ENCODE data around the gene DNASE1L1.

The DNASE1L1 gene

DNA sequence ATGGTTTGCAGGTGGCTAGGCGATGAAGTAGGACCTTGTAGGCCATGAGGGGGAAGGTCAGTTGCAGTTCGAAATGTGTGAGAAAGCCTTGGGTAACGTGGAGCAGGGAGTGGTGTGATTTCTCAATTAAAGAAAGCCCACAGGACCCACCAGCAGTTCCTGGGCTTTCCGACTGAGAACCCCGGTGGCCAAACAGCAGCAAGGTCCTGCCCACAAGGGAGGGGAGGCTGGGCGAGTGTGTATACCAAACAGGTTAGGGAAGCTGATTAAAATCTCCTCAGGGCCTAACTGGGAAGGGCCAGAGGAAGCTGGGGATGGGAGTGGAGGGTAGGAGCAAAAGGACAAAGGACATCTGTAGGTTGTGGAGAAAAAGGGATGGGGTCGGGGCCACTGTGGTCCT lies 21.9 kb upstream of the DNASE1L1 start:
- DNase-seq (ENCODE audit: low read depth), result no peak
- H3K4me3 ChIP-seq (replicated peaks; ENCODE audit: low read depth, low read length), result no peak overlapping the region
- TF ChIP-seq CTCF (IDR thresholded peaks at IDR 0.05; ENCODE audit: low read length, missing control alignments), result no peak

DNA sequence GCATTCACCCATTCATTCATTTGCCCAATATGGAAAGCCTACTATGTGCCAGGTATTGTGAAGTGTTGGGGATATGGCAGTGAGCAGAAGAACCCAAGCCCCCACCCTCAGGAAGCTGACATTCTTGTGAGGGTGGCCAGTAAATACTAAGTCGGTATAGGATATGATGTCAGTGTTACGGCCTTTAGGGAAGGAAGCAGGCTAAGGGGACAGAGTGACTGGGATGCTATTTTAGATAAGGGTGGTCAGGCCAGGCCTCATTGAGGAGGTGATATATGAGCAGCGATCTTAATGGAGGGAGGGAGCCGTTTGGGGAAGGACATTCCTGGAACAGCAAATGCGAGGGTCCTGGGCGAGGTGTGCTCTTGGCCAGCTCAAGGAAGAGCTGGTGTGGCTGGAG lies 21.4 kb upstream of the DNASE1L1 start:
- TF ChIP-seq CTCF (IDR thresholded peaks at IDR 0.05; ENCODE audit: low read length, missing control alignments), result no peak
- no peak for DNase-seq (ENCODE audit: low read depth)

DNA sequence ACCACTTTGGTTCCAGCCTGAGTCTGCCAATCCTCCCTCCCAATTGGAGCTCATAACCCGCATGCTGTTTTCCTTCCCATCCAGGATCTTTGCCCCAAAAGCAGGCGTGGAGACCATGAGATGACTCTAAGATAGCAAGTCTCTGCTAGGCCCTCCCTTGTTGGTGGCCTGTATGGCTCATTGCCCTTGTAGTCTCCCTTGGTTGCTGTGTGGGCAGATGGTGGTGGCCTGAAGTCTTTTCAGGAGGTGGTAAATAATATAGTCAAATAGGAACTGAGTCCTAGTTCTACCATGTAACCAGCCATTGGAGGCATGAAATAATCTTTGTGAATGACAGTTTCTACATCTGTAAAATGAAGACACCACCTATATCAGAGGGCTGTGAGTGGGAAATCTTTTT lies 20.7 kb upstream of the DNASE1L1 start:
- DNase-seq (ENCODE audit: low read depth), result no peak
- TF ChIP-seq CTCF (IDR thresholded peaks at IDR 0.05; ENCODE audit: low read length, missing control alignments), result no peak
- peak overlapping the region; percentile 66 for H3K4me3 ChIP-seq (replicated peaks; ENCODE audit: low read depth, low read length)

More for the DNA sequence above, 21.4 kb upstream of the DNASE1L1 start:
- H3K4me3 ChIP-seq (replicated peaks; ENCODE audit: low read depth, low read length), result no peak overlapping the region

GRCh38 chrX:154428176-154429171 lies 19.4 kb upstream of the DNASE1L1 start, which contains the start of gene ATP6AP1:
Gene ATP6AP1 (plus strand): TSS chrX:154428677. CDS start chrX:154428693, 16 bp downstream.
- peak within 1 kb of the TSS; percentile 66 for H3K4me3 ChIP-seq (replicated peaks; ENCODE audit: low read depth, low read length)
- no peak for TF ChIP-seq CTCF (IDR thresholded peaks at IDR 0.05; ENCODE audit: low read length, missing control alignments)
- DNase-seq (ENCODE audit: low read depth), result peak; percentile 95

DNA sequence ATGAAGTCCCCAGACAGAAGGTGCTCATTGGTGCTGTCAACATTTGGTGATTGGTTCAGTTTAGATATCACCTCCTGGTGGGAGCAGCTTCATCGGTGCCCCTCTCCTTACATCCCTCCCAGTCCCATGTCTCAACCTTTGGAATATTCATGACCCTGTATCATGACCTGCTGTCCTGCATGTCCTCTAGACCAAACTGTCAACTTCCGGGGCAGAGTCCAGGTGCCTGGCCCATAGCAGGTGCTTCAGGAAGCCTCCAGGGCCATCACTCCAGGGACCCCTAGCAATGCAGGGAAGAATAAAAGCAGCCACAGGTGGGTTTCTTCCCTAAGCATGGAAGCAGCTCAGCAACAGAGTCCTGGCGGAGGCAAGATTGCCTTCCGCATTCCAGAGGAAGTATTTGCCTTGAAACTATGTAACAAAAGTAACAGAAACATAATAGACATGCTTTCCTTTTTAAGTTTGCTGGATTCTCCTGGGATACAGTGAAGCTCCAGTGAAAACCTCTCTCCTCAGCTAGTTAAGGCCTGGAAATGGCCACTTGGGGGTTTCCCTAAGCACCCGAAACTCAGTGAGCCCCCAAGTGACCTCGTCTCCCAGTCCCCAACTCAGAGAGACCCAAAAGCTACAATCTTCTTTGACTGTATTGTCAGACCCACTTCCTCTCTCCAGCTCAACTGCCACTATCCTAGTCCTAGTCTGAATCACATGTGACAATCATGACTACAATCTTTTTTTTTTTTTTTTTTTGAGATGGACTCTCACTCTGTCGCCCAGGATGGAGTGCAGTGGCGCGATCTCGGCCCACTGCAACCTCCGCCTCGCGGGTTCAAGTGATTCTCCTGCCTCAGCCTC lies 18.1 kb upstream of the DNASE1L1 start:
- no peak overlapping the region for H3K4me3 ChIP-seq (replicated peaks; ENCODE audit: low read depth, low read length)
- TF ChIP-seq CTCF (IDR thresholded peaks at IDR 0.05; ENCODE audit: low read length, missing control alignments), result no peak
- no peak for DNase-seq (ENCODE audit: low read depth)

DNA sequence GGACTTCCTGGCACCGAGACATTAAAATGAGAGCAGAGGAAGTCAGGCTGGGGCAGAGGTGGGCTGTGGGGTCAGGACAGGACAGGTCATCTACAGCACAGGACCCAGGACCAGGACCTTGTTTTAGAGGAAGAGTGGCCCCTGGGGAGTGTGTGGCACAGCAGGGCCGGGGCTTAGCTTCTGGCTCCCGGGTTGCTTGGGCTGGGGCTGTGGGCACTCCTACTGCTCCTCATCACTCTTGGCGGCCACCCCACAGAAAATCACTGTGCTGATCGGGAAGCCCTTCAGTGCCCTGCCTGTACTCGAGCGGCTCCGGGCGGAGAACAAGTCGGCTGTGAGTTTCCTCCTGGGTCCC lies 11.3 kb upstream of the DNASE1L1 start:
- no peak for TF ChIP-seq CTCF (IDR thresholded peaks at IDR 0.05; ENCODE audit: low read length, missing control alignments)
- H3K4me3 ChIP-seq (replicated peaks; ENCODE audit: low read depth, low read length), result no peak overlapping the region
- DNase-seq (ENCODE audit: low read depth), result no peak
